Subcutaneous adipose tissue (tissue), 4 donors: ENCODE measurements around the gene TNIP1. TPM values are rescaled to one million over a fixed set of nuclear protein-coding genes. Genes with fewer than 3 reads are reported as not detected.

Experiments
- CTCF ChIP-seq: fragments of 450-650 bp; IDR thresholded peaks from one replicate; pipeline ENCODE4 v1.5.1; 2016; ENCODE audit warnings: low read depth, mild to moderate bottlenecking, control low read depth, antibody characterized with exemption, moderate library complexity
- total RNA-seq, 4 donors: library from RNA; depleted of rRNA; stranded (reverse); fragments of >200 nt; gene quantifications; one replicate each; pipeline ENCODE4 v1.1.0, GENCODE V29; 2016

TNIP1 gene
- total RNA-seq, 4 donors from 2014 or later: 97.1 to 376 (median 190) TPM

GRCh38 chr5:151037561-151038411 is 43.0 kb downstream of the TNIP1 start:
- TF ChIP-seq CTCF: no peak

DNA sequence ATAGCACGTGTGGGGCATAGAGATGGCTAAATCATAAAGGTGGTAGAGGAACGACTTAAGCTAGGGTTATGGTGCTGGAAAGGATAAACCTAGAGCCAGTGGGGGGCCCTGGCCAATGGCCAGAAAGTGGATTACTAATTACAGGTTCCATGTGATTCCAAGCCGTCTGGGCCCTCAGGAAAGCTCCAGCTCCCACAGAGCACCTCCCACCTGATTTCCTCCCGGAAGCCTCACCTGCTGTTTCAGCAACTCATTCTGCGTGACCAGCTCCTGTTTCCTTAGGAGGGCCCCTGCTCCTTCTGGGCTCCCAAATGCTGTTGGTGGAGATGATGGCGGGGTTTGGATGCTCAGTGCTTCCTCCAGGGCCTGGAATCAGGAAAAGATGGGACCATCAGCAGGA is 44.3 kb downstream of the TNIP1 start:
- TF ChIP-seq CTCF: no peak

DNA sequence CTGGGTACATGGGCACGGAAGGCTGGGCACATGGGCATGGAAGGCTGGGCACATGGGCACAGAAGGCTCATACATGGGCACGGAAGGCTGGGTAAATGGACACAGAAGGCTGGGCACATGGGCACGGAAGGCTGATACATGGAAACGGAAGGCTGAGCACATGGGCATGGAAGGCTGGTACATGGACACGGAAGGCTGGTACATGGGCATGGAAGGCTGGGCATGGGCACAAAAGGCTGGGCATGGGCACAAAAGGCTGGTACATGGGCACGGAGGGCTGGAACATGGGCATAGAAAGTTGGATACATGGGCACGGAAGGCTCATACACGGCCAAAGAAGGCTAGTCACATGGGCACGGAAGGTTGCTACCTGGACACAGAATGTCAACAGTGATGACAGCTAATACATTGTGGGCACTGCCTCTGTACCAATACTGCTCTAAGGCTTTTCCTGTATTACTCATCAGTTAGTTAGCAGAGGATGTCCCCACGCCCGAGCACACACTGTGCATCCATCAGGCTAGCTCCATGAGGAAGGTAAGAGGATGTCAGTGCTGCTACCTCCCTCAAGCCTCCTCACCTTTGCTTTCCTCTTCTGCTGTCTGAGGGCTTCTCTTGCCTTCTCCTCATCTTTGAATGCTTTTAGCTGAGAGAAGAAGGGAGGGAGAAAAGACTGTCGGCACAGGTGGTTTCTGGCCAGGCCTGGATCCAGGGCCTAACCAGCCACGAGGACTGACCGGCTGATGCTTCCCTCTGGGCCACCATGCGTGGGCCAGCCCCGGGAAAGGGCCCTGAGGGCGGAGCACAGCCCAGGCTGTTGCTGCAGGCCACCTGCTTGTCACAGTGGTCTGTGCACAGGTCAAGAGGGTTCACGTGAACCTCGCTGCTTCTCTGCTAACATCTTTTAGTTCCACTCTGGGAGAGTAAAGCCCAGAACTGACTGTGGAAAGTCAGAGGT is 46.1 kb downstream of the TNIP1 start:
- no peak for TF ChIP-seq CTCF

DNA sequence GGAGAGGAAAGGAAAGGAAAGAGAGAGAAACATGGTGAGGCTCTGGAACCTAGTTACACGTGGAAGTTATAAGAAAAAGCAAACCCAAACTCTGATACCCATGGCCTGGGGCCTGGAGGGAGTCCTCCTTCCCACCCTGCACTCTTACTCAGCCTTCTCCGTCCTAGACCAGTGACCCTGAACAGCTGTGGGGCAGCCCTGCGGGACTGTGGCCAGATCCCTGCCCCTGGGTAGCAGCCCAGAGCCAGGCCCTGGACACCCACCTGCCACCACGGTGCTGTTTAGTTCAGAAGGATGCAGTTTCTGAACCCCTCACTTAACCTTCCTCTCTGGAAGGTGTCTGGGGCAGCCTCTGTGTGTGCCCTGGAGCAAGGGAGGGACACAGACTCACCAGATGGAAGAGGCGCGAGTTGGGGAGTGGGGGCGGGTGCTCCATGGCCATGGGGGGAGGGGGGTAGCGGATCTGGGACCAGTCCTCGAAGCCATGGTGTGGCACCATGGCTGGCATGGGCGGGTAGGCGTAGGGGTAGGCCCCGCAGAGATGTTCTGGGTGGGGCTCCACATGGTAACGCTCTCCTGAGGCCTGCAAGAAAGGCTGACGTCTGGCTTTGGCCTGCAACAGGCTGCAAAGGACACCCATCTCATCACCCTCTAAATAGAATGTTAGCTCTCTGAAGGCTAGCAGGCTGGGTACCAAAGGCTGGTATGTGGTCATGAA is 47.5 kb downstream of the TNIP1 start:
- TF ChIP-seq CTCF: no peak

DNA sequence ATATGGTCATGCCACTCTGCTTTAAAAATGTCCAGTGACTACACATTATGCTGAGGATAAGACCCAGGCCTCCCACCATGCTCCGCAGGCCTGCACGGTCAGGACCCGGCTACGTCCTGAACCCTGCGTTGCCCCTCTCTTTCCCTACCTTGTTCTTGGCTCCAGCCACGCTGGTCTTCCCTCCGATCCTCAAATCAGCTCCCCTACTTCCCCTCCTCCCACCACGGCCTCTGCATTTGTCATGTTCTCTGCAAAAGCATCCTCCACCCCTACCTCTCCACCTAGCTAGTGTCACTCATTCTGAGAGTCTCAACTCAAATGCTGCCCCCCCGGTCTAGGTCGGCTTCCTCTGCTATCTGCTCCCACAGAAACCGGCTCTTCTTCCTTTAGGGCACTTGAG is 49.3 kb downstream of the TNIP1 start:
- TF ChIP-seq CTCF: no peak

- no peak for TF ChIP-seq CTCF
Measured at GRCh38 chr5:151030379-151030778, 50.5 kb downstream of the TNIP1 start.

- no peak for TF ChIP-seq CTCF
Measured at GRCh38 chr5:151030056-151030336, 50.8 kb downstream of the TNIP1 start.
